Measurements from ENCODE around the gene UNC93A.
"Not testable (repeated sequence)": the region's sequence is repeated elsewhere in the genome, so short reads cannot be mapped to it uniquely, and the experiment has no call there.

The UNC93A gene

DNA sequence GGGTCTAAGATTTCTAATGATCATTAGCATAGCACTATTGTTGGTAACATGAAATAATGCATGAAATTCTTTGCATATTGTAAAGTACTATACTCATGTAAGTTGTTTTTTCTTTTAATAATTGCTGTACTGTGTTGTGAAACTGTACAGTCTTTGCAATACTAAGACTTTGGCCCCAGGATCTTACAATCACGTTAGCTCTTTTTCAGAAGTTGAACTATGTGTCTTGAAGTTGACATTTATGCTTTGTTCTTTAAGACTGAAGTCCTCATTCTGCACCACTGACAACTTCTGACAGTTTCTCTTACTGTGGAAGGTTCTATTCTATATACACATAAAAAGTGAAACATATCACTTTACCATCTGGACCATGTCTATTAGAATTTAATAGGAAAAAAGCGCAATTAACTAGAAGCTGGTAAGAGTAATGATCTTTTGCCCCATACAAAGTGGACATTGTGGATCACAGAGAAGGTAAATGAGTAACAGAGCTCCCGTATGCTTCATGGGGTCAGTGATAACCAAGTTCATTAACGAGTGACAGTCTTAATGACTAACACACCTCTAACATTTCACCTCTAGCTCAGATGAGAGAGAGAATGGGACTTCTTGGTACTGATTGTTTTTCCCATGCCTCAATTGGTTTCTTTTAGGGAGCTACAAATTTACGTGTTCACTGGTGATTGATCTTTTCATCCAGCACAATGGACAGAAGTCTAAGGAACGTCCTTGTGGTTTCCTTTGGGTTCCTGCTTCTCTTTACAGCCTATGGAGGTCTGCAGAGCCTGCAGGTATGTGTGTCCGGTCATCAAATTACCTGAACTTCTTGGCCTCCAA is at the start of gene UNC93A:
TSS of gene UNC93A (plus strand) at position 530 of the 837 bp plus-strand sequence. CDS start at position 705, 175 bp downstream.
- DNase-seq (ENCODE audit: low spot score), result no peak
- TF ChIP-seq, protein P1, sequence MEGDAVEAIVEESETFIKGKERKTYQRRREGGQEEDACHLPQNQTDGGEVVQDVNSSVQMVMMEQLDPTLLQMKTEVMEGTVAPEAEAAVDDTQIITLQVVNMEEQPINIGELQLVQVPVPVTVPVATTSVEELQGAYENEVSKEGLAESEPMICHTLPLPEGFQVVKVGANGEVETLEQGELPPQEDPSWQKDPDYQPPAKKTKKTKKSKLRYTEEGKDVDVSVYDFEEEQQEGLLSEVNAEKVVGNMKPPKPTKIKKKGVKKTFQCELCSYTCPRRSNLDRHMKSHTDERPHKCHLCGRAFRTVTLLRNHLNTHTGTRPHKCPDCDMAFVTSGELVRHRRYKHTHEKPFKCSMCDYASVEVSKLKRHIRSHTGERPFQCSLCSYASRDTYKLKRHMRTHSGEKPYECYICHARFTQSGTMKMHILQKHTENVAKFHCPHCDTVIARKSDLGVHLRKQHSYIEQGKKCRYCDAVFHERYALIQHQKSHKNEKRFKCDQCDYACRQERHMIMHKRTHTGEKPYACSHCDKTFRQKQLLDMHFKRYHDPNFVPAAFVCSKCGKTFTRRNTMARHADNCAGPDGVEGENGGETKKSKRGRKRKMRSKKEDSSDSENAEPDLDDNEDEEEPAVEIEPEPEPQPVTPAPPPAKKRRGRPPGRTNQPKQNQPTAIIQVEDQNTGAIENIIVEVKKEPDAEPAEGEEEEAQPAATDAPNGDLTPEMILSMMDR (IDR thresholded peaks at IDR 0.05; ENCODE audit: extremely low read depth, missing control alignments), result no peak

DNA sequence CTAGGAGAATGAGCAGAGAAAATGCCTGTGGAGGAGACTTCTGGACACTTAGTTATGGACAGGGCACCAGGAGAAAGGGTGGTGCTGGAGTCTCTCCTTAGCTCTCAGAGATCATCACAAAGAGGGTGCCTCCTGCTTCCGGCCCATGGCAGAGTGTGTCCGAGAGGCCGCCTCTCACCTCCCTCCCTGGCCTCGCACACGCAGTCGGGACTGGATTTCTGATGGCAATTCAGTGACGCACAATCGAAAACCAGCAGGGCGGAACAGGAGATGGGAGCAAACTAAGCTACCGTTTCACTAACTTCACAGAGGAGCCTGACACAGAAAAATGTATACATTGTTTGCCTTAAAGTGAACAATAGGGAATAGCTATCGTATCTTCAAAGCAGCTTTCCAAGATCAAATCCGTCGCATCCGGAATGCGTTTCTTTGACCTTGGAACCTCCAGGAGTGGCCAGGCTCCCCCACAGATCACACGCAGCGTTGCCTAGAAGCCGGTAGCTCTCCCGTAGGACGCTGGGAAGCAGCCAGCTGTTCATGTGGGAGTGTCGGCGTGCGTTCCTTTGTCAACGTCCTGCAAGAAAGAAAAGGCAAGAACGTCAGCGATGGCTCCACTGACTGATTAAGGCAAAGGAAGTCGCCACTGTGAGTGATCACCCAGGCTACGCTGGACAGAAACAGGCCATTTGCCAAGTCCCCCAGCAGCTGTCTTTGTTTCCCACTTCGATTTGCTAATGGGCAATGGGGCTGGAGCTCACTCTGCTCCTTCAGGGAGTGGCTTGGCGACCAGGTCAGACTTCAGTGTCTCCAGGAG is 49.6 kb upstream of the UNC93A start:
- DNase-seq (ENCODE audit: low spot score), result not testable (repeated sequence)

DNA sequence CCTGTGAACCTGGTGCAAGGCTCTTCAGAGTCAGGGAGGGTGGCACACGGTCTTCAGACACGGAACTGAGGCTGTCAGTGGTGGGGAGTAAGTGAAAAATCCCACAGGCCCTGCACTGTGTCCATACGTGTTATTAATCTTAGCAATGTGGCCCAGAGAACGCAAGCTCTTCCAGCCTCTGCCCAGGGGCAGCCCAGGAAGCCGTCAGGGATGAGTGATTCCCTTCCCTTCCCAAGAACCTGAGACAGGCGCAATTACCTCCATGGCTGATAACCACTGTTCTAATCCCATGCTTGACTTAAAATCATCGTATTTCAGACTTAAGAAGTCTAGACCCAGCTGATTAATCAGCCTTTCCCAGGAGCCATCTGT is 49.0 kb upstream of the UNC93A start:
- not testable (repeated sequence) for DNase-seq (ENCODE audit: low spot score)

DNA sequence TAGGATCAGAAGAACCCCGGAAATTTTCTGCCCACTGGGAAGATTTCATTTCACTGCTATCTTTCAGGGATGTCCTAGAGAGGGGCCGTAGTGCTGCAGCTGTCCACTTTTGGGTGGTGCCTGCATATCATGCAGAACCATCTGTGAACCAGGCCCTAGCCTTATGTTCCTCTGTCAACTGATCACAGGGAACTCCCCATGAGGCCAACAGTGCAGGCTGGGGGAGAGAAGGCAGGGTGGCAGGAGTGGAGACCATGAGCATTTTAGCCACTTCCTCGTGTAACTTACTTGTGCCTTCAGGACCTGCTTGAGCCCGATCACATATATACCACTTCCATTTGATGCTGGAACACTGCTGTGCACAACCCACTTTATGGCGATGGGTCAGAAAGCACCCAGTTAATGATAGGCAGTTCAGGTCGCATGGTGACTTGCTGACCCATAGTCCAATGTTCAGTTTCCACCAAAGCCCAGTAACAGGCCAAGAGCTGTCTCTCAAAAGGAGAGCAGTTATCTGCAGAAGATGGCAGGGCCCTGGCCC is 48.5 kb upstream of the UNC93A start:
- not testable (repeated sequence) for DNase-seq (ENCODE audit: low spot score)

DNA sequence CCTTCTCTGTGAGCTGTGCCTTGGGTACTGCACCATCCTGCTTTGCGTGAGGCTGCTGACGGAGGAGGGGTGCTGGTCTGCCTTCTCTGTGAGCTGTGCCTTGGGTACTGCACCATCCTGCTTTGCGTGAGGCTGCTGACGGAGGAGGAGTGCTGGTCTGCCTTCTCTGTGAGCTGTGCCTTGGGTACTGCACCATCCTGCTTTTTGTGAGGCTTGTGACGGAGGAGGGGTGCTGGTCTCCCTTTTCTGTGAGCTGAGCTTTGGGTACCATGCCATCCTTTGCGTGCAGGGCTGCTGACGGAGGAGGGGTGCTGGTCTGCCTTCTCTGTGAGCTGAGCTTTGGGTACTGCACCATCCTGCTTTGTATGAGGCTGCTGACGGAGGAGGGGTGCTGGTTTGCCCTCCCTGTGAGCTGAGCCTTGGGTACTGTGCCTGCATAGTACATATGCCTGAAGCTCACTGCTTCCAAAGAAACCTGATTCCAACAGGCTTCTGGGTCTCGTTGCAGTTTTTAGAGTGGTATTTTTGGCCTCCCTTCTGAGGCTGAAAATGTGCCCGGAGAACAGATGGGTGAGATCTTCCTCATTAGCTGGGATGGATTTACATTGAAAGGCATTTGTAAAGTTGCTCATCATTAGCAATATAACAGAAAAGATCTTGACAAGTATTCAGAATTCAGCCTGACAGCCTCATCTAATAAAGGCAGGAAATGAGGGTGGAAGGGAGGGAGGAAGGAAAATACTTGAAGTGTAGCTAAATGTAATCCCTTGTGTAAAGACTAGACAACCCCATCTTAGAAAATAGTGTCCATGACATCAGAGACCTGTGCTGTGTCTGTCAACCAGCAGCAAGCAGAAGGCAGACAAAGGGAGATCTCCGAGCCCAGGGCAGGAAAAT is 46.8 kb upstream of the UNC93A start:
- DNase-seq (ENCODE audit: low spot score), result no peak
- TF ChIP-seq, protein P1 (IDR thresholded peaks at IDR 0.05; ENCODE audit: extremely low read depth, missing control alignments), result no peak

DNA sequence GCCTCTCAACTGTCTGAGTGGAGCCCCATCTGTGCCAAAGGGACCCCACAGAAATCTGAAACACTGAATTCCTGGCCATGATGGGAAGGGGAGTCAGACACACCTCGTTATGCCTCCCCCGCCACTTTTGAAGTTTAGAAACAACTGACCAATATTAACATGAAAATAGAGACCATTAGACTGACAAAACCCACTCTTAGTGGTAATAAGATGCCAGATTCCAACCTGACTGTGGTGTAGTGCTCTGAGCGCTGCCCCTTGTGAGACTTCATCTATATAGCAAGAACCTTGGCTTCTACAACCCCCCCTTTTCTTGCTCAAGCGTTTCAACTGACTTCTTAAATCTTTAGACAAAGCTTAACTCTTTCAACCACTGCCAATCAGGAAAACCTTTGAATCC is 46.1 kb upstream of the UNC93A start:
- DNase-seq (ENCODE audit: low spot score), result no peak

DNA sequence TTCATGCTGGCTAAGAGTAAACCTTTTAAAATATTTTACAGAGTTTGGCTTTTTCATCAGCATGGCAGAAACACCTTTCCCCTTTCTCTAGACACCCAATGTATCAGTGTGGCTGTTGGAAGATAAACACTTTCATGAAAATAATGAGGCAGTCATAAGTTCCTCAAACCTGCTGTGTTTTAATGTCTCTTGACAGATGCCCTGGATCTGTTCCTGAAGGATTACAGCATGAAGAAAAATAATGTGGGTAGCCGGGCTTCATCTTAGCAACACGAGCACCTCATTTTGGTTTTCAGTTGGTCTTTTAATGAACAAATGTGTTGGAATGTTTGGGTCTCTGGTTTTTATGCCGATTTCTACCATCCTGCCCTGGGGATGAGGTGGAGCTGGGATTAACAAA is 45.5 kb upstream of the UNC93A start:
- DNase-seq (ENCODE audit: low spot score), result no peak
- TF ChIP-seq, protein P1 (IDR thresholded peaks at IDR 0.05; ENCODE audit: extremely low read depth, missing control alignments), result no peak

More for the DNA sequence above, 46.1 kb upstream of the UNC93A start:
- TF ChIP-seq, protein P1 (IDR thresholded peaks at IDR 0.05; ENCODE audit: extremely low read depth, missing control alignments), result no peak

DNA sequence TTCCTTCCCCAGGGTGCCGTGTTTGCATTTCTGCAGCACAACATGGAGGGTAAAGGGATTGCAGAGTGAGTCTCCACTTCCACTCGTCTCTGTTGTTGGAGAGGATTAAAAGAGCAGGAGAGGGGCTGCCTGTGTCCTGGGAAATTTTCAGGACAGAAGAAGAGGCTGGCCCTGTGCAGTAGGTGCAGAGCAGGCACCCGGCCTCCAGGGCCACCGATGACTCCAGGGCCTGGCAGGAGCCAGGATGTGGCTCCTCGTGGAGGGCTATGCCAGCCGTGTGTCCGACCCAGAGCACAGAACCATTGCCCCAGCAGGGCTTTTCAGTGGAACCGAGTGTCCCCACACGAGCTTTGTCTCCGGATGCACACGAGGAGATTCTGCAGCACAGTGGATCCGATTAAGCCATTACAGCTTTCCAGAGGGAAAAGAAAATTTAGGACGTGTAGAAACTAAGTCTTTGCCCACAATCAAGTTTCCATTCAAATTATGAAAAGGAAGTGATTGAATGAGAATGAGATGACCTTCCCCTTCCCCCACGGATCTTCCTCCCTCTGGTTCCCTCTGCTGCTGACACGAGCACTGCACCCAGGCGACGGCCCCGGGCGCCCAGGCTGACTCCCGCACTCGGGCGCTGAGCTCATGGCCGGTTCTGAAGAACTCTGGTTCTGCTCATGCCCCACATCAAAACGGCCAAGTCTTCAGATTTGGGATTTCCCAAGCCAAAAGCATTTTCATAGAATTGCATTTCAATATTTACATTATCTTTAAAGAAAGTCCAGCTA is 43.1 kb upstream of the UNC93A start:
- TF ChIP-seq, protein P1 (IDR thresholded peaks at IDR 0.05; ENCODE audit: extremely low read depth, missing control alignments), result no peak
- DNase-seq (ENCODE audit: low spot score), result no peak

DNA sequence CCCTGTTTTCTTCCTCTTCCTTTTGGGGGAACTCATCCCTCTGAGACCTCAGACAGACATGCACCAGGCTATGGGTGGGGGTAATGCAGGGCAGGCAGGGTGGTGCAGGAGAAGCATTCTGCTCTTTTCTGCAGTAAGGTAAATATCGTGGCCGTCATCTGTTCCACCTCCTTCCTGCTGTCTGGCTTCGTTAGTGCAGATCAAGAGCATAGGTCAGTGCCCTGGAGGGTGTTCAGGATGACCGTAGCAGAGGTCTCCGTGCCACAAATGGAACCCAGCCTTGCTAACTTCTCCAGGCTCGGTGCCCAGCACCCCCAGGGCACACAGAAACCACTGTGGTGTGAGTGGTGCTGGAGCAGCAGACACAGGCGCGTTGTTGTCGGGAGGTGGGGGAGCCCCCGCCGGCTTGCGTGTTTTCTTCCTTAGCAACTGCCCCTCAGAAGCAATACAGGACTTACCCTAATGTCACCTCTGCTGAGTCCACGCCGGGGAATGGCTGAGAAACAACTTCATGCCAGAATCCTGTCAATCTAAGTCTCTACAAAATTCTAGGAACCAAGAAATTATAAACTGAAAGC is 42.1 kb upstream of the UNC93A start:
- not testable (repeated sequence) for DNase-seq (ENCODE audit: low spot score)
